ENCODE measurements around the gene METTL14.

Gene METTL14

DNA sequence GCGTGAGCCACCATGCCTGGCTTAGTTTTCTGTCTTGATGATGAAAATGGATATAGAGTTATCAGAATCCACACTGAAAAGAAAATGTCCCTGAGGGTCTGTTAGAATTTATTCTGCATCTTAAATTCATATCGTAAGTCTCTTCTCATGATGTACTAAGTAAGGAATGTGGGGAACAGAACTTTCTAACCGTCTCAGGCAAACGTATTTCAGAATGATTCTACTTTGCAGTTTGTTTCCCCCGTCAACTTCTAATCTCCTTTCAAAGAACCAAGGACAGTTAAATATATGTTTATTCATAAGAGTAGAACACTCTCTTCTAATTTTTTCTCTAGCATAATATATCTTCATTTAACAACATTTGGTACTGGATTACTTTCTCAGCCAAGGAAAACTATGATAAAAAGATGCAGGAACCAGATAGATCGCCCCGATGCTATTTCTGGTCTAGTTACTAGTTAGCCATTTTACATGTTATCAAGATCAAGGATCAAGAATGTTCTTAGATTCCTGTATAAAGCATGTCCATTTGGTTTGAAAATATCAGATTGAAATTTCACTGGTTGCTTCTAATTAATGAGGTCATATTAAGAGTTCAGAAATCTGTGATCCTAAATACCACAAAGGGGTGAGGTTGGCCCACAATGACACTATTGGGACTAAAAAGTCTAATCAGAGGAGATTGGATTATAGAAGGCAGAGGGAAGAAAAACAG is 49.5 kb downstream of the METTL14 start:
- DNase-seq (ENCODE audit: low read depth in 2 of 2) = no peak

DNA sequence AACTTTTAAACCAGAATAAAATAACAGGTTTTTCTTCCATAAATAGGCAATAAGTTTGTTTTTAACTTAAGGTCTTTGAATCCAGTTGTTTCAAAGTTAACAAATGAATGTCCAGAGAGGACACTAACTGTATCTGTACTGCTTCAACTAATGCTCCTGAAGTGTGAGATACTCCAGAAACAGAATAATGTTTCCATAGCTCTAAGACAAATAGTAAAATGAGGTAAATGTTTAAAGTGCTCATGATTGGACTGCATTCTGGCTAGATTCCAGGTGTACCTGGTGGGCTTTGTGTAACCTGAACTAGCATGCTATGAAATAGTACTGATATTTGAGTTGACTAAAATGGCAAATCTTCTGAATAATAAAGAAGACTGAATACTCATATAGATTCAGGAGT is 51.7 kb downstream of the METTL14 start:
- no peak for DNase-seq (ENCODE audit: low read depth in 2 of 2)

DNA sequence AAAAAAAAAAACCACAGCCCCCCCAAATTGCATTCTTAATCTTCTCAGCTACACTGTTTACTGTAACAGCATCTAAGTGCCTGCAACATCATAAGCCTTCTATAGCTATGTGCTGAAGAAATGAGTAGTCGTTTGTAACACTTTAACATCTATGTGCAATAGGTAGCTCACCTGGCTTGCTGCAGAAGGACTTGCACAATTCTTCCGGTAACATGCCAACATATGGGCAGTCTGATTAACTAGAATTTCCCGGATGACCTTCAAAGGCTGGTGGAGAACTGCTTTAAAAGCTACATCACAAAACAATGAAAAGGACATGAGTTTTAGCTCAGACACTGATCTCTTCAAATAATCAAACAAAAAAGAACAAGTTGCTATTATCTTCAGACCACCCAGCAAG is 52.9 kb downstream of the METTL14 start:
- no peak for DNase-seq (ENCODE audit: low read depth in 2 of 2)

DNA sequence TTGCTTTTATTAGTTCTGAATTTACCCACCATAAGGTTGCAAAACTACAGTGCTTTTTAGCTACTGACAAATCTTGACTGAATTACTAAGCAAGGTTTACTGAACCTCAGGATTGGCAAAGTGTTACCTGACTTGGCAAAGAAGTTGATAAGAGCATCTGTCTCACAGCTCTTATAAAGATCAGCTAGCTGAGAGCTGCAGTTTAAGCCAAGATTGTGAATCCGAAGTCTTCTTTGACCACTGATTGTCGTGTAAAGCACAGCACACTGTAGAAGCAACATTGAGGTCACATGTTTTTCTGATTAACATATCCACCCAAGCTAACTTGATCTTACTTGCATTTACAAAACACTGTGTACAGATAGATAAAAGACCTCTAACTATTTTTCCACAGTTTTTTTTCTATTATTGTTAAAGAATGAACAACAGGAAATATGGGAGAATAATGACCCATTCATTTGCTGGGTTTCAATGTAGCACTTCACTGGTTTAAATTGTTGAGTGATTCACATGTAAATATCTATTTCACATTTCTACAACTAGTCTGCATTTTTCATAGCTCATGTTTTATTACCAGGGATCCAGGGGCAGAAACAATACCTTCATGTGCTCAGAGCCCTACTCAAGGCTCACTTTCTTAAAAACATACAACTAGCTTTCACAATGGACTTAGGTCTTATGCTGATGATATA is 54.0 kb downstream of the METTL14 start:
- DNase-seq (ENCODE audit: low read depth in 2 of 2) = no peak

GRCh38 chr4:118740869-118741268 is 55.7 kb downstream of the METTL14 start:
- DNase-seq (ENCODE audit: low read depth in 2 of 2) = no peak

GRCh38 chr4:118741301-118741855 is 56.2 kb downstream of the METTL14 start:
- DNase-seq (ENCODE audit: low read depth in 2 of 2) = no peak

- DNase-seq (ENCODE audit: low read depth in 2 of 2) = no peak
These were observed 56.9 kb downstream of the METTL14 start for GRCh38 chr4:118742050-118742449.

DNA sequence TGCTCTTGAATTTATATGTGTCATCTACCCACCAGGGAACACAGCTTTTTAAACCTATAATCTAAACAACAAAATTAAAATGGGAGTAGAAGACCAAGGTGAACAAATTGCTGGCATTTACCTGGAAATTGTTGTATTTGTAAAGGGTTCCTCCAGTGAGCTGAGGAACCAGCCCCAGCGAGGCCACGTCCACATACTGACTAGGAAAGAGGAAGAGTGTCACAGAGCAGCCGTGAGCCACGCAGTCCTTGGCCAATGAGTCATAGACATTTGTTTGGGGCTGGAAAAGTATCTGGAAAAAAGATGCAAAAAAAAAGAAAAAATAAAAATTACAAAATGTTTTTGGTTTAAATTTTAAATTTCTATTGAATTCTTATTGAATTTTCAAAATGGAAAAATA is 58.7 kb downstream of the METTL14 start:
- no peak for DNase-seq (ENCODE audit: low read depth in 2 of 2)

GRCh38 chr4:118745357-118745756 is 60.2 kb downstream of the METTL14 start:
- DNase-seq (ENCODE audit: low read depth in 2 of 2) = no peak

DNA sequence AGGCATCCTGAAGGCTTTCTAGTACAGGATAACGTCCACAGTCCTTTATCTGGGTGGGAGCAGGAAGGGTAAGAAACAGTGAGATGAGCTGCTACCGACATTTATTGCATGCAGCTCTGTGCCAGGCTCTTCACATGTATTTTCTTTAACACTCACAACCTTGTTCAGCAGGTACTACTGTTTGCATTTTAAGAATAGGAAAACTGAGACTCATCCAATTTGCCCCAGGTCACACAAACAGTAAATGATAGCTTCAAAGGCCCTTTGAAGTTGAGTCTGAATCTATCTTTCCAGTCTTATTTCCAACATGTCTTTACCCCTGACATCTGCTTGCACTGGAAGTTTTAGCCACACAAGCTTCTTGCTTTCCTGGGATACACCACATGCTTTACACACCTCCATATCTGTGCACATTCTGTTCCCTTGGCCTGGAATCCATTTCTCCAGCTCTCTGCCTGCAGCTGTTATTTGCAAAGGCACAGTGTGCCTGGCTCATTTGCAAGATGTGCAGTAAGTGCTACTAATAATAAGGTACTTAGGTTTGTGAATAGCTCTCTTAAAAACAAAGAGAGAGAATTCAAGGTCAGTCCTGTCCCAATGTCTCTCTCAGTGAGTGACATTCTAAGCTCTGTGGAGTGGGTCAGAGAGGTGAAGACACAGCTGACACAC is 61.2 kb downstream of the METTL14 start:
- DNase-seq (ENCODE audit: low read depth in 2 of 2) = no peak

DNA sequence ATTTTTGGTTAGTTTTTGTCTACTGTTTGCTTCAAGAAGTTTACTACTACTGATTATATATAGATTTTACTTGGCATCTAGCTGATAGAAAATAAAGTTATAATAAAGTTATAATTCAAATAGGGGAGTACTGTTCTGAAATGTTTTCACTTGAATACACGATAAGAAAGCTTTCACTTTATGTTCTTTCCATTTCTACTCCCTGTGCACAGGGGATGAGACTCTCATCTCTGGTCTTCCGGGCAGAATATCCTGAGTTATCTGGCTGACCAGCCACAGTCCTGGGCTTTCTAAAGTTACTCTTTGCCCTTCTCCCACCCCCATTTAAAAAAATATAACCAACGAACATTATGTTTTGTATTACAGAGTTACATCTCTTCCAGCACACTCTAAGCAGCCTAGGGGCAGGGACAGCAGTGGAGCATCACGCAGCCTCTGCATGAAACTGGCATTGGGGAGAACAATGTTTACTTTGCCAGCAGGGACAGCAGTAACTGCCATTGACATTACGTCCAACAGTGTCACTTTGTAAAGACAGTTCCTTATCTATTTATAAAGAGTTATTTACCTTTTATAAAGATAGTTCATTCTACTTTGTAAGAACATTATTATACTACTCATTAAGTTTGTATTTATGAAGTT is 64.3 kb downstream of the METTL14 start:
- DNase-seq (ENCODE audit: low read depth in 2 of 2) = no peak

GRCh38 chr4:118751629-118752323 is 66.6 kb downstream of the METTL14 start:
- no peak for DNase-seq (ENCODE audit: low read depth in 2 of 2)

DNA sequence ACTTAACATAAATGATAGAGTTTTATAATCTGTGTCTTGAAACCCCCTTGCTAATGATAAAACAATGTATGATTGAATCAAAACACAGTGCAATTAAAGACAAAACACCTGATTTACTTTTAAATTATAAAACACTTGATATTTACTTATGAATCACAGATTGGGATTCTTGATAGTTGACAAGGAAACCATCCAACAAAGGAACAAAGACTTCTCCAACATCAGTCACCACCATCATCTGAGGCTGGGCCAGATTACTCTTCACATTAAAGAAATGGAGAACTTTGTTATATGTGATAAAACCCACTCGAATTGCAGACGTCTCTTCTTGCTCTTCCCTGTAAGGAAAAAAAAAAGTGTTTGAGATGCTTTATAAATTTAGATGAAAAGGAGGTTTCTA is 67.4 kb downstream of the METTL14 start:
- DNase-seq (ENCODE audit: low read depth in 2 of 2) = no peak

GRCh38 chr4:118753096-118753495 is 67.9 kb downstream of the METTL14 start:
- DNase-seq (ENCODE audit: low read depth in 2 of 2) = no peak

DNA sequence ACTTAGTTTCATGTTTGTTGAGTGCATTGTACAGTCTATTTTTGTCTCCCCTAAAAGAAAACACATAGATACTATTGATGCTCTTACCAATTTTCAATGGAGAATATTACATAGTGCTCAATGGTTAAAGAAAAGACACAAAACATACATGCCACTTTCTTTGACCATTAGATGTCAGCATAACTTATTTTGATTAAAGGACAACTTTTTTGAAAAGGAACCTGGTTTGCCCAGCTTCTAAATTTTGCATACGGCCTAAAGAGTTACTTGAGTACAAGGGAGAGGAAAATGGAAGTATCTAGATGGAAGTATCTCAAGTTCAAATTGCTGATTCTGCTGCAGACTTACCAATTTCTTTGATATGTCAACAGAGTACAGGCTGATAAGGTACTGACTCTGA is 68.5 kb downstream of the METTL14 start:
- no peak for DNase-seq (ENCODE audit: low read depth in 2 of 2)

GRCh38 chr4:118754890-118755289 is 69.7 kb downstream of the METTL14 start:
- DNase-seq (ENCODE audit: low read depth in 2 of 2) = no peak

DNA sequence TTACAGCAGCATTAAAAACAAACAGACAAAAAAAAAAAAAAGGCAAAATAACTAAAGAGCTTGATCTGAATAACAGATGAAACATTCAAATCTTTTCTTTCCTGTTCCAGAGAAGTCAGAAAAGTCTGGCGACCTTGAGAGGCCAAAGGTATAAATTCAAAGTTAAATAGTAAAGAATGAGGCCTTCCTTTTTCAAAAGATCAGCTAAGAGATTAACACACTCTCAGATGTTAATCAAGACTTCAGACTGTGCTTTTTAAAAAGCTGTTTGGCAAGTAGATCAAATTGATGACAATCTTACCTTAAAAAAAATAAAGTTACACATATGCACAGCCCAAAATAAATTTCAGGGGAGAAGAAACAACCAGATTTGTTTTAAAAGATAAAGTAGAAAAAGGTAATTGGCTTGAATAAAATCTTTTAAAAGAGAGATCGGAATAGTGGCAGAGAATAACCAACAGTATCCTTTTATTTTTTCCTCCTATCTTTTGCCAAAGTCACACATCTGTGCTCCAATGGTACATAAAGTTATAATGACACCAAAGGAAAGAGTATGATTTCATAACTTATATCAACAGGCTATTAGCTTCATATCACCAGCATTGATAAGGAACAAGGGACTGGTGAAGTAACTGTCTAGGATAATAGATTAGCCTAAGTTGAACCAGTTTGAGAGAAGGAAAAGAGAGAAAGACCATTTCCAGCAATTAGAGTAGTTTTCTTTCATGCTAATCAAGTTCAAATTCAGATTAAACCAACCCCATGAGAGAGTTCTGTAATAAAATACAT is 70.4 kb downstream of the METTL14 start:
- no peak for DNase-seq (ENCODE audit: low read depth in 2 of 2)

DNA sequence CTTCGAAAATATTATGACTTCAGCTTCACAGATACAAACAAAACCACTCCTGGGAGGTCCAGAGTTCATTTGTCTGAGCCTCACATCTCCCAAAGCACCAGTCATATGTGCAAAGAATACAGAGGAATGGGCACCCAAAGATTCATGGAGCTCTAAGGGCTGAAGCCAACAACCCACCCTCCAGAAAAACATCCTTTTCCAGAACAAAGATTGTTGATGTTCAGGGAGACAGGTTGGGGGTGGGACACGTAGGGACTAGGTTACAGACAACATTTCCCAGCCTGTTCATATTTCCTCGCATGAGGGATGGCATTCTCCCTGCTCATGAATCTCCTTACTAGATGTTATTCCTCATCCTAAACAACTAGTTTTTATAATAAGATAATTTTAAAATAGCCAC is 71.2 kb downstream of the METTL14 start:
- no peak for DNase-seq (ENCODE audit: low read depth in 2 of 2)

DNA sequence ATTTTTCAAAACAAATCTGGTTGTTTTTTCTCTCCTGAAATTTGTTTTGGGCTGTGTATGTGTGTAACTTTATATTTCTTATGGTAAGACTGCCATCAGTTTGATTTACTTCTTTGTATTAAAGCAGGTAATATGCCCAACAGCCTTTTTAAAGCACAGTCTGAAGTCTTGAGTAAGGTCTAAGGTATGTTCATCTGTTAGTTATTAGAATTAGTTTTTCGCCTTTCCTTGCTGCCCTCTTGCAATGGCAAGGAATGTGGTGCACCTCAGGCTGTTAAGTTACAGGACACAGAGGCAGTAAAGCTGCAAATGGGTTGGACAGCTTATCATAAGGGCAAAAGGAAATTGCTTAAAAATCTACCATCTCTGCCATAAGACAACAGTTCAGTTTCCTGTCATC is 71.8 kb downstream of the METTL14 start:
- DNase-seq (ENCODE audit: low read depth in 2 of 2) = no peak

GRCh38 chr4:118757761-118758251 is 72.6 kb downstream of the METTL14 start:
- no peak for DNase-seq (ENCODE audit: low read depth in 2 of 2)

GRCh38 chr4:118758293-118758692 is 73.1 kb downstream of the METTL14 start:
- DNase-seq (ENCODE audit: low read depth in 2 of 2) = no peak

Data from stimulated activated CD4-positive, alpha-beta T cell treated with anti-CD3 and anti-CD28 coated beads, Interleukin-12 subunit alpha, Interleukin-12 subunit beta, amount 100 ng/mL, for 24 hours (primary cell).